Natural killer cell (primary cell): ENCODE results near the gene RPL37A. TPM values are rescaled to one million over a fixed set of nuclear protein-coding genes. Genes with fewer than 3 reads are reported as not detected.

Experiments used
- ATAC-seq, 3 donors: fragments of 150-1000 bp in 2 of 3; fragments of 200-7000 bp in 1 of 3; cut with Tn5 transposase; 1 replicate in 1 of 3; 2 replicates in 2 of 3; pipeline ENCODE4 v1.10.0; 2021; ENCODE audit warnings: mild to moderate bottlenecking in 2 of 3, moderate library complexity in 2 of 3
- DNase-seq, 2 donors: peaks; one replicate each; pipeline versions ENCODE4 v3.0.0 to v3.0.0-alpha.2; 2013 to 2021; ENCODE audit warnings: mixed read lengths in 1 of 2
- H3K27ac ChIP-seq: one replicate; pipeline ENCODE4 v1.5.1; 2013; ENCODE audit warnings: mild to moderate bottlenecking, low read length
- H3K27me3 ChIP-seq: one replicate; pipeline ENCODE4 v1.6.1; 2013; ENCODE audit warnings: low read length; ENCODE audit not compliant: control insufficient read depth, insufficient read depth
- H3K36me3 ChIP-seq: one replicate; pipeline ENCODE4 v1.6.1; 2013; ENCODE audit warnings: low read length; ENCODE audit not compliant: control insufficient read depth, insufficient read depth
- H3K4me1 ChIP-seq: one replicate; pipeline ENCODE4 v1.6.1; 2013; ENCODE audit warnings: low read length; ENCODE audit not compliant: control insufficient read depth, insufficient read depth
- H3K4me3 ChIP-seq: one replicate; pipeline ENCODE4 v1.5.1; 2013; ENCODE audit warnings: low read length
- H3K9me3 ChIP-seq: one replicate; pipeline ENCODE4 v1.6.1; 2013; ENCODE audit warnings: low read length; ENCODE audit not compliant: control insufficient read depth, insufficient read depth
- H3K27ac Mint-ChIP-seq, 2 donors: one replicate each; pipeline ENCODE4 v1.8.0; 2022; ENCODE audit warnings: mild to moderate bottlenecking in 2 of 2, mixed read lengths in 2 of 2, moderate library complexity in 1 of 2
- H3K27me3 Mint-ChIP-seq, 2 donors: one replicate each; pipeline ENCODE4 v1.8.0; 2022; ENCODE audit warnings: low read depth in 2 of 2, mixed read lengths in 2 of 2
- H3K36me3 Mint-ChIP-seq: one replicate; pipeline ENCODE4 v1.8.0; 2022; ENCODE audit warnings: mixed read lengths
- H3K4me1 Mint-ChIP-seq, 2 donors: one replicate each; pipeline ENCODE4 v1.8.0; 2022; ENCODE audit warnings: mixed read lengths in 2 of 2
- H3K4me3 Mint-ChIP-seq: one replicate; pipeline ENCODE4 v1.8.0; 2022; ENCODE audit warnings: mild to moderate bottlenecking, moderate library complexity, mixed read lengths
- H3K9me3 Mint-ChIP-seq, 2 donors: one replicate each; pipeline ENCODE4 v1.8.0; 2022; ENCODE audit warnings: mixed read lengths in 2 of 2
- CTCF ChIP-seq: fragments of 200-600 bp; IDR thresholded peaks from one replicate; pipeline ENCODE4 v1.8.0; 2022; ENCODE audit warnings: antibody characterized with exemption
- WGBS: methylation state at CpG from one replicate; pipeline ENCODE4 v1.1.7; 2013; ENCODE audit warnings: missing lambda C conversion rate; ENCODE audit not compliant: insufficient coverage; 5-methylcytosine and 5-hydroxymethylcytosine counted together
- intact Hi-C: fragments of 100-400 bp; cut with micrococcal nuclease; formaldehyde crosslinking; loops from one replicate; pipeline ENCODE4 v1.14.2; 2022
- total RNA-seq, 4 donors: library from RNA; stranded (reverse); fragments of 120-200 nt in 1 of 4; gene quantifications; one replicate each; pipeline versions ENCODE4 v1.2.3 to v1.2.4, GENCODE V29; 2013 to 2022

Gene RPL37A
- total RNA-seq, 3 donors from 2014 or later (not counting 1 experiment from before 2014, with no cell fraction given): 1,429 to 1,793 (median 1,744) TPM

GRCh38 chr2:216525972-216526371 is 27.3 kb downstream of the RPL37A start:
- Mint-ChIP-seq H3K27me3 (peaks cover 0 to 3% of the 10 kb centered on the region in 2 donors), H3K4me3 (no peak overlapping the region)

GRCh38 chr2:216526939-216527338 is 28.3 kb downstream of the RPL37A start:
- TF ChIP-seq CTCF: no peak
- no peaks in the 10 kb centered on the region for H3K9me3 ChIP-seq
- no peaks in the 10 kb centered on the region for H3K27me3 ChIP-seq
- WGBS: 80% methylated on average over 1 of the region's 1 CpG
- intact Hi-C loops: no loop called here
- H3K27ac ChIP-seq: no peak overlapping the region
- H3K4me1 ChIP-seq: no peaks in the 10 kb centered on the region
- DNase-seq (no peak), ATAC-seq (no peak)
- Mint-ChIP-seq H3K4me1 (no peaks in the 10 kb centered on the region), H3K4me3 (no peak overlapping the region), H3K9me3 (no peaks in the 10 kb centered on the region), H3K27me3 (peaks cover 0 to 3% of the 10 kb centered on the region in 2 donors), H3K36me3 (no peaks in the 10 kb centered on the region), H3K27ac (no peak overlapping the region)
- no peaks in the 10 kb centered on the region for H3K36me3 ChIP-seq
- H3K4me3 ChIP-seq: no peak overlapping the region

More at GRCh38 chr2:216525972-216526371, 27.3 kb downstream of the RPL37A start:
- Mint-ChIP-seq H3K36me3 (no peaks in the 10 kb centered on the region), H3K9me3 (no peaks in the 10 kb centered on the region), H3K4me1 (no peaks in the 10 kb centered on the region), H3K27ac (no peak overlapping the region)
- intact Hi-C loops: no loop called here
- Histone ChIP-seq H3K27ac (no peak overlapping the region), H3K4me1 (no peaks in the 10 kb centered on the region), H3K36me3 (no peaks in the 10 kb centered on the region), H3K27me3 (no peaks in the 10 kb centered on the region), H3K4me3 (no peak overlapping the region), H3K9me3 (no peaks in the 10 kb centered on the region)
- ATAC-seq (no peak), DNase-seq (no peak)
- WGBS: 87% methylated on average over 3 of the region's 4 CpGs
- no peak for TF ChIP-seq CTCF

DNA sequence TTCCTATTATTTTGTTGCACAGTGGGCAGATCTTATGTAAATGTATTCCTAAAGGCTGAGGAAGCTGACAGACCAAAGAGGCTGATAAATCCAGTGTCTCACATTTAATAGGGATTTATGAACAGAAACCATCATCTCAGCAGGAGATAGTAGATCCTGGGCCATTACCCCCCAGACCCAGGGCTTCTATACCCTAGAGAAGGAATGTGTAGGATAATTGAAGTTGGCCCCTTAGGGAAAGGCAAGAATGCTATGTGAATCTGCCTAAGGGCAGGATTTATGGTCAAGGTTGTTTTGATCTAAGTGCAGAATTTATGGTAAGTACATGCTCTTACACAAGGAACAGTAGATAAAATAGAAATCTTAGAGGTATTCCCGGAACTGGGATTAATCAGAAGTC is 29.0 kb downstream of the RPL37A start:
- H3K36me3 Mint-ChIP-seq: no peaks in the 10 kb centered on the region
- no peak overlapping the region for H3K27ac Mint-ChIP-seq
- intact Hi-C loops: no loop called here
- Histone ChIP-seq H3K9me3 (no peaks in the 10 kb centered on the region), H3K36me3 (no peaks in the 10 kb centered on the region), H3K27me3 (no peaks in the 10 kb centered on the region), H3K4me3 (no peak overlapping the region), H3K4me1 (no peaks in the 10 kb centered on the region), H3K27ac (no peak overlapping the region)
- ATAC-seq (no peak), DNase-seq (no peak)
- H3K27me3 Mint-ChIP-seq: peaks cover 0 to 3% of the 10 kb centered on the region in 2 donors
- no peaks in the 10 kb centered on the region for H3K4me1 Mint-ChIP-seq
- H3K9me3 Mint-ChIP-seq: no peaks in the 10 kb centered on the region
- H3K4me3 Mint-ChIP-seq: no peak overlapping the region
- no peak for TF ChIP-seq CTCF
- no CpG with 5 or more reads among the region's 1 CpG for WGBS

GRCh38 chr2:216532562-216532961 is 33.9 kb downstream of the RPL37A start:
- H3K4me1 Mint-ChIP-seq: peaks cover 14 to 15% of the 10 kb centered on the region in 2 donors
- 67% methylated on average over 1 of the region's 2 CpGs for WGBS
- H3K36me3 ChIP-seq: no peaks in the 10 kb centered on the region
- peaks cover 8% of the 10 kb centered on the region for H3K4me1 ChIP-seq
- no peak overlapping the region for H3K4me3 ChIP-seq
- H3K4me3 Mint-ChIP-seq: no peak overlapping the region
- DNase-seq: no peak
- H3K27me3 ChIP-seq: no peaks in the 10 kb centered on the region
- intact Hi-C loops: no loop called here
- no peaks in the 10 kb centered on the region for H3K36me3 Mint-ChIP-seq
- TF ChIP-seq CTCF: no peak
- H3K9me3 Mint-ChIP-seq: no peaks in the 10 kb centered on the region
- H3K27ac ChIP-seq: no peak overlapping the region
- no peaks in the 10 kb centered on the region for H3K27me3 Mint-ChIP-seq
- ATAC-seq: no peak
- no peak overlapping the region for H3K27ac Mint-ChIP-seq
- no peaks in the 10 kb centered on the region for H3K9me3 ChIP-seq
